HEK293 (cell line): ENCODE data around the gene AGO4.
A peak's percentile ranks its signal among the peaks of the same experiment; 100 is the strongest.

Source experiments
- CTCF ChIA-PET: fragments of 350-600 bp; formaldehyde crosslinking; extraction: SDS; loops from one replicate; lab custom pipeline; 2021; ENCODE audit warnings: antibody characterized with exemption; lab: Yijun Ruan, JAX
- POLR2A ChIA-PET: fragments of 300-600 bp; formaldehyde crosslinking; extraction: SDS; loops from one replicate; lab custom pipeline; 2020; ENCODE audit warnings: antibody characterized with exemption, inconsistent platforms; lab: Yijun Ruan, JAX
- H3K27ac ChIP-seq: fragments of 200-500 bp; sonication (Bioruptor generic); 2 replicates; pipeline ENCODE4 v1.5.1; 2014; ENCODE audit warnings: low read depth, low read length, control low read depth, inconsistent platforms; ENCODE audit errors: extremely low read depth
- H3K36me3 ChIP-seq, 2 experiments: fragments of 200-500 bp in 1 of 2; sonication (Bioruptor generic) in 1 of 2; 1 replicate in 1 of 2; 2 replicates in 1 of 2; pipeline ENCODE4 v1.5.1; 2014 to 2017; ENCODE audit warnings: inconsistent platforms in 2 of 2, low read length in 2 of 2; ENCODE audit not compliant: control insufficient read depth in 2 of 2, insufficient read depth in 1 of 2
- H3K4me1 ChIP-seq: fragments of 200-500 bp; sonication (Bioruptor generic); 2 replicates; pipeline ENCODE4 v1.5.1; 2014; ENCODE audit warnings: mild to moderate bottlenecking, low read length, inconsistent platforms; ENCODE audit not compliant: control insufficient read depth, insufficient read depth
- H3K4me3 ChIP-seq: 2 replicates; pipeline ENCODE4 v1.5.1; 2011; ENCODE audit warnings: low read depth, mild to moderate bottlenecking, control low read depth, low read length, moderate library complexity
- H3K9me3 ChIP-seq: fragments of 200-500 bp; sonication (Bioruptor generic); 2 replicates; pipeline ENCODE4 v1.5.1; 2014; ENCODE audit warnings: low read depth, low read length, inconsistent platforms; ENCODE audit not compliant: control insufficient read depth, insufficient read depth
- ZNF211 ChIP-seq: fragments of 450-650 bp; formaldehyde crosslinking; IDR thresholded peaks from 2 replicates; pipeline ENCODE4 v1.5.1; 2016; ENCODE audit warnings: low read depth, missing biosample characterization, missing genetic modification characterization
- ZNF223 ChIP-seq: fragments of 450-650 bp; formaldehyde crosslinking; IDR thresholded peaks from 2 replicates; pipeline ENCODE4 v1.5.1; 2016; ENCODE audit warnings: missing biosample characterization, missing genetic modification characterization
- ZNF274 ChIP-seq, 2 experiments: fragments of 200-500 bp in 1 of 2; fragments of 450-650 bp in 1 of 2; sonication (Bioruptor generic) in 1 of 2; formaldehyde crosslinking in 1 of 2; IDR thresholded peaks; 2 replicates each; pipeline versions ENCODE4 v1.5.1 to v1.6.1; 2014 to 2016; ENCODE audit warnings: borderline replicate concordance in 1 of 2, inconsistent platforms in 1 of 2, low read length in 1 of 2, missing biosample characterization in 1 of 2, missing genetic modification characterization in 1 of 2
- ZNF654 ChIP-seq: fragments of 450-650 bp; formaldehyde crosslinking; IDR thresholded peaks from 2 replicates; pipeline ENCODE4 v1.5.1; 2016; ENCODE audit warnings: low read depth, missing biosample characterization, missing genetic modification characterization
- ZNF830 ChIP-seq: fragments of 450-650 bp; IDR thresholded peaks from 2 replicates; pipeline ENCODE4 v1.5.0; 2018; ENCODE audit warnings: missing biosample characterization, missing genetic modification characterization, low read depth, mild to moderate bottlenecking, moderate library complexity
- TF ChIP-seq, protein P1 (sequence below): fragments of 450-650 bp; formaldehyde crosslinking; IDR thresholded peaks from 2 replicates; pipeline ENCODE4 v1.5.1; 2016; ENCODE audit warnings: missing biosample characterization, missing genetic modification characterization
- TF ChIP-seq, protein P2 (sequence below): fragments of 450-650 bp; formaldehyde crosslinking; IDR thresholded peaks from 2 replicates; pipeline ENCODE4 v1.5.1; 2016; ENCODE audit warnings: missing biosample characterization, missing genetic modification characterization
- TF ChIP-seq, protein P3 (sequence below): fragments of 450-650 bp; formaldehyde crosslinking; IDR thresholded peaks from 2 replicates; pipeline ENCODE4 v1.5.1; 2016; ENCODE audit warnings: missing biosample characterization, missing genetic modification characterization
- TF ChIP-seq, protein P4 (sequence below): fragments of 450-650 bp; formaldehyde crosslinking; IDR thresholded peaks from 2 replicates; pipeline ENCODE4 v1.5.1; 2016; ENCODE audit warnings: missing biosample characterization, missing genetic modification characterization, low read depth

The AGO4 gene

DNA sequence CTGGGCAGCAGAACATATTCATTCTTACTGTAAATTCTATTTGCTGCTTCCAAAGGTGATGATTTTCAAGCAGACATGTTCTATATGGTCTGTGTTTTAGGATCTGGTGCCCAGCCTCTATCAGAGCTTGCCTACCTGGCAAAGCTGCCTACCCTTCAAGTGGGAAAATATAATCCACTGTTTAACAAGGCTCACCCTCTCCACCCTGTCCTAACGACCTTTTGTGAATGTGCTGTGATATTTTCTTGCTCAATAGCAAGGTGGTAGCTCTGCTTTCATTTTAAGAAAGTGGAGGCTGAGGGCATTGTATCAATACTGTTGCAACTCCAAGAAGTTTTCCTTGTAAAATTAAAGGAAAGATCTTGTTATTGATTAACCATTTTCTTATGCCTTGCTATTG is 49.1 kb downstream of the AGO4 start (continued):
- TF ChIP-seq, protein P1, sequence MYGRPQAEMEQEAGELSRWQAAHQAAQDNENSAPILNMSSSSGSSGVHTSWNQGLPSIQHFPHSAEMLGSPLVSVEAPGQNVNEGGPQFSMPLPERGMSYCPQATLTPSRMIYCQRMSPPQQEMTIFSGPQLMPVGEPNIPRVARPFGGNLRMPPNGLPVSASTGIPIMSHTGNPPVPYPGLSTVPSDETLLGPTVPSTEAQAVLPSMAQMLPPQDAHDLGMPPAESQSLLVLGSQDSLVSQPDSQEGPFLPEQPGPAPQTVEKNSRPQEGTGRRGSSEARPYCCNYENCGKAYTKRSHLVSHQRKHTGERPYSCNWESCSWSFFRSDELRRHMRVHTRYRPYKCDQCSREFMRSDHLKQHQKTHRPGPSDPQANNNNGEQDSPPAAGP (tag by site-specific recombination): no peak
- TF ChIP-seq ZNF211 (tag by site-specific recombination): no peak
- no peak for TF ChIP-seq ZNF274 (IDR thresholded peaks at IDR 0.05; ENCODE audit: low read length)
- no peak for TF ChIP-seq ZNF274 (tag by site-specific recombination; IDR thresholded peaks at IDR 0.05; ENCODE audit: borderline replicate concordance)
- no peak for TF ChIP-seq ZNF223 (tag by site-specific recombination)
- TF ChIP-seq, all 188 proteins: peak for 0

DNA sequence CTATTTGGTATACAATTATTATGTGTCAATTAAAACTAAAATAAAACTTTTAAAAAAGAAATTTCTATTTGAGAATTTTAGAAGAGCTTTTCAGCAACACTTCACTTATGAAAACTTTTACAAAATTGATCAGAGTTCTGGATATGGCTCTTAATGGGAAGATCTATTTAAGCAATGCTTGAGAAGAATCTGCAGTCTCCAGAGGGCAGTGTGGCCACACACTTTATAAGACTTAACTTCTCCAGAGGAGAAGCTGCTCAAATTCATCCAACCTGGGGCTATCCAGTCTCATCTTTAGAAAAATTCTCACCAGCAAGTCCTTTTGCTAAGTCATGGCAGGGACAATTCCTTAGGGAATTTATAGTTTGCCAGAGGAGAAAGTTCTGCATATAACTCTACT is 50.0 kb downstream of the AGO4 start:
- no peak overlapping the region for H3K27ac ChIP-seq
- no peak overlapping the region for H3K4me3 ChIP-seq
- no peaks in the 10 kb centered on the region for H3K9me3 ChIP-seq
- H3K36me3 ChIP-seq: peaks cover 5 to 26% of the 10 kb centered on the region in 2 experiments; a peak in 2 of 3 replicates
- H3K4me1 ChIP-seq: no peaks in the 10 kb centered on the region
- CTCF ChIA-PET: interaction anchor here (1.0 to 1.5 kb wide), 4 partner anchors 13 to 275 kb away, joined by 4 to 5 read pairs (median 4); no protein-coding TSS in a partner anchor
- TF ChIP-seq ZNF211 (tag by site-specific recombination) (no peak), ZNF654 (tag by site-specific recombination) (0 out of 2 replicates have a peak, but pooled peaks have one; percentile 4)
- TF ChIP-seq, all 188 proteins: peak for 1
- POLR2A ChIA-PET: no interaction called here

DNA sequence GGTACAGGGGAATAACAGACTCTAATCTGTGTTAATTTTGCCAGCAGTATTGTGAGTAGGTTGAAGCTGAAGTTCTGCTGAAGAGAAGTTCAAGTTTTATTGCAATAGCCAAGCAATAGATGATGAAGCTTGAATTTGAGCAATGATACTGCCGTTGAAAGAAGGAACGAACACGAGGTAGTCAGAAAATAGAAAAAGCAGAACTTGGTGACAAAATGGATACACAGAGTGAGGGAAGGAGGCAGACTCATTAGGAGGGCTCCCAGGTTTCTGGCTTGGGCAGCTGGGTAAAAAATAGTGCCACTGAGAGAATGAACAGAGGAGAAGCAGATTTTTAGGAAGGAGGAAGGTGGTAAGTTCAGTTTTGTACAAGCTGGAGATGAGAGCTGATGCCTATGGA is 52.9 kb downstream of the AGO4 start:
- no peak overlapping the region for H3K4me3 ChIP-seq
- peaks cover 0 to 9% of the 10 kb centered on the region in 2 experiments; a peak in 1 of 3 replicates for H3K36me3 ChIP-seq
- no peaks in the 10 kb centered on the region for H3K4me1 ChIP-seq
- H3K27ac ChIP-seq: no peak overlapping the region
- ChIA-PET CTCF (no interaction called here), POLR2A (no interaction called here)
- TF ChIP-seq, protein P2, sequence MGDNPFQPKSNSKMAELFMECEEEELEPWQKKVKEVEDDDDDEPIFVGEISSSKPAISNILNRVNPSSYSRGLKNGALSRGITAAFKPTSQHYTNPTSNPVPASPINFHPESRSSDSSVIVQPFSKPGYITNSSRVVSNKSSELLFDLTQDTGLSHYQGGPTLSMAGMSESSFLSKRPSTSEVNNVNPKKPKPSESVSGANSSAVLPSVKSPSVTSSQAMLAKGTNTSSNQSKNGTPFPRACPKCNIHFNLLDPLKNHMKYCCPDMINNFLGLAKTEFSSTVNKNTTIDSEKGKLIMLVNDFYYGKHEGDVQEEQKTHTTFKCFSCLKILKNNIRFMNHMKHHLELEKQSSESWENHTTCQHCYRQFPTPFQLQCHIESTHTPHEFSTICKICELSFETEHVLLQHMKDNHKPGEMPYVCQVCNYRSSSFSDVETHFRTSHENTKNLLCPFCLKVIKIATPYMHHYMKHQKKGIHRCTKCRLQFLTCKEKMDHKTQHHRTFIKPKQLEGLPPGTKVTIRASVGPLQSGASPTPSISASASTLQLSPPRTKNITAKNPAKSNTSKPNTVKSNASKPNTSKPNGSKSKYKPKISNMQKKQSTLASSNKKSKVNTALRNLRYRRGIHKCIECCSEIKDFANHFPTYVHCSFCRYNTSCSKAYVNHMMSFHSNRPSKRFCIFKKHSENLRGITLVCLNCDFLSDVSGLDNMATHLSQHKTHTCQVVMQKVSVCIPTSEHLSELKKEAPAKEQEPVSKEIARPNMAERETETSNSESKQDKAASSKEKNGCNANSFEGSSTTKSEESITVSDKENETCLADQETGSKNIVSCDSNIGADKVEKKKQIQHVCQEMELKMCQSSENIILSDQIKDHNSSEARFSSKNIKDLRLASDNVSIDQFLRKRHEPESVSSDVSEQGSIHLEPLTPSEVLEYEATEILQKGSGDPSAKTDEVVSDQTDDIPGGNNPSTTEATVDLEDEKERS (tag by site-specific recombination): no peak
- TF ChIP-seq, protein P3, sequence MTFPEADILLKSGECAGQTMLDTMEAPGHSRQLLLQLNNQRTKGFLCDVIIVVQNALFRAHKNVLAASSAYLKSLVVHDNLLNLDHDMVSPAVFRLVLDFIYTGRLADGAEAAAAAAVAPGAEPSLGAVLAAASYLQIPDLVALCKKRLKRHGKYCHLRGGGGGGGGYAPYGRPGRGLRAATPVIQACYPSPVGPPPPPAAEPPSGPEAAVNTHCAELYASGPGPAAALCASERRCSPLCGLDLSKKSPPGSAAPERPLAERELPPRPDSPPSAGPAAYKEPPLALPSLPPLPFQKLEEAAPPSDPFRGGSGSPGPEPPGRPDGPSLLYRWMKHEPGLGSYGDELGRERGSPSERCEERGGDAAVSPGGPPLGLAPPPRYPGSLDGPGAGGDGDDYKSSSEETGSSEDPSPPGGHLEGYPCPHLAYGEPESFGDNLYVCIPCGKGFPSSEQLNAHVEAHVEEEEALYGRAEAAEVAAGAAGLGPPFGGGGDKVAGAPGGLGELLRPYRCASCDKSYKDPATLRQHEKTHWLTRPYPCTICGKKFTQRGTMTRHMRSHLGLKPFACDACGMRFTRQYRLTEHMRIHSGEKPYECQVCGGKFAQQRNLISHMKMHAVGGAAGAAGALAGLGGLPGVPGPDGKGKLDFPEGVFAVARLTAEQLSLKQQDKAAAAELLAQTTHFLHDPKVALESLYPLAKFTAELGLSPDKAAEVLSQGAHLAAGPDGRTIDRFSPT (tag by site-specific recombination): no peak
- no peak for TF ChIP-seq ZNF830 (tag by site-specific recombination)
- TF ChIP-seq, protein P4, sequence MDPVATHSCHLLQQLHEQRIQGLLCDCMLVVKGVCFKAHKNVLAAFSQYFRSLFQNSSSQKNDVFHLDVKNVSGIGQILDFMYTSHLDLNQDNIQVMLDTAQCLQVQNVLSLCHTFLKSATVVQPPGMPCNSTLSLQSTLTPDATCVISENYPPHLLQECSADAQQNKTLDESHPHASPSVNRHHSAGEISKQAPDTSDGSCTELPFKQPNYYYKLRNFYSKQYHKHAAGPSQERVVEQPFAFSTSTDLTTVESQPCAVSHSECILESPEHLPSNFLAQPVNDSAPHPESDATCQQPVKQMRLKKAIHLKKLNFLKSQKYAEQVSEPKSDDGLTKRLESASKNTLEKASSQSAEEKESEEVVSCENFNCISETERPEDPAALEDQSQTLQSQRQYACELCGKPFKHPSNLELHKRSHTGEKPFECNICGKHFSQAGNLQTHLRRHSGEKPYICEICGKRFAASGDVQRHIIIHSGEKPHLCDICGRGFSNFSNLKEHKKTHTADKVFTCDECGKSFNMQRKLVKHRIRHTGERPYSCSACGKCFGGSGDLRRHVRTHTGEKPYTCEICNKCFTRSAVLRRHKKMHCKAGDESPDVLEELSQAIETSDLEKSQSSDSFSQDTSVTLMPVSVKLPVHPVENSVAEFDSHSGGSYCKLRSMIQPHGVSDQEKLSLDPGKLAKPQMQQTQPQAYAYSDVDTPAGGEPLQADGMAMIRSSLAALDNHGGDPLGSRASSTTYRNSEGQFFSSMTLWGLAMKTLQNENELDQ (tag by site-specific recombination): no peak
- H3K9me3 ChIP-seq: no peaks in the 10 kb centered on the region
